HFFc6 (cell line): ENCODE measurements around the gene RAB40C. TPM values are rescaled to one million over a fixed set of nuclear protein-coding genes. Genes with fewer than 3 reads are reported as not detected.
A peak's percentile ranks its signal among the peaks of the same experiment; 100 is the strongest.

Experiments
- DNase-seq: peaks from one replicate; pipeline ENCODE4 v3.0.0-alpha.2; 2018
- H3K27ac Mint-ChIP-seq: 2 replicates; pipeline ENCODE4 v1.8.0; 2020; ENCODE audit warnings: mild to moderate bottlenecking, mixed read lengths
- H3K27me3 Mint-ChIP-seq: 2 replicates; pipeline ENCODE4 v1.8.0; 2021; ENCODE audit warnings: mild to moderate bottlenecking, moderate library complexity, mixed read lengths; ENCODE audit not compliant: insufficient read depth
- H3K36me3 Mint-ChIP-seq: 2 replicates; pipeline ENCODE4 v1.8.0; 2021; ENCODE audit warnings: low read depth, mixed read lengths
- H3K4me1 Mint-ChIP-seq: 2 replicates; pipeline ENCODE4 v1.8.0; 2020; ENCODE audit warnings: low read depth, mixed read lengths
- H3K4me3 Mint-ChIP-seq: 2 replicates; pipeline ENCODE4 v1.8.0; 2020; ENCODE audit warnings: mild to moderate bottlenecking, moderate library complexity, mixed read lengths
- H3K9me3 Mint-ChIP-seq: 2 replicates; pipeline ENCODE4 v1.8.0; 2020; ENCODE audit warnings: mild to moderate bottlenecking, mixed read lengths
- CTCF ChIP-seq: fragments of 200-600 bp; sonication (generic); IDR thresholded peaks from 2 replicates; pipeline ENCODE4 v1.5.0; 2021; ENCODE audit warnings: antibody characterized with exemption, mild to moderate bottlenecking
- total RNA-seq, 6 experiments: library from RNA; stranded (reverse); fragmentation: NEBNext Ultra II Directional; extraction: Animal tissue kit (Norgen Biotek cat#: 25700); gene quantifications; 2 replicates in 1 of 6; 3 replicates in 5 of 6; pipeline ENCODE4 v1.2.3, GENCODE V29; 2021

Gene RAB40C
- total RNA-seq, 6 experiments from 2014 or later: 11.3 to 14.8 (median 12.2) TPM

- Mint-ChIP-seq H3K4me1 (no peaks in the 10 kb centered on the region), H3K36me3 (no peaks in the 10 kb centered on the region), H3K27ac (no peak overlapping the region), H3K9me3 (0 out of 2 replicates have a peak, but pooled peaks cover 4% of the 10 kb centered on the region), H3K4me3 (no peak overlapping the region), H3K27me3 (peaks cover 8% of the 10 kb centered on the region)
- DNase-seq: no peak
- no peak for TF ChIP-seq CTCF
Measured at GRCh38 chr16:638836-639235, 49.0 kb downstream of the RAB40C start.

DNA sequence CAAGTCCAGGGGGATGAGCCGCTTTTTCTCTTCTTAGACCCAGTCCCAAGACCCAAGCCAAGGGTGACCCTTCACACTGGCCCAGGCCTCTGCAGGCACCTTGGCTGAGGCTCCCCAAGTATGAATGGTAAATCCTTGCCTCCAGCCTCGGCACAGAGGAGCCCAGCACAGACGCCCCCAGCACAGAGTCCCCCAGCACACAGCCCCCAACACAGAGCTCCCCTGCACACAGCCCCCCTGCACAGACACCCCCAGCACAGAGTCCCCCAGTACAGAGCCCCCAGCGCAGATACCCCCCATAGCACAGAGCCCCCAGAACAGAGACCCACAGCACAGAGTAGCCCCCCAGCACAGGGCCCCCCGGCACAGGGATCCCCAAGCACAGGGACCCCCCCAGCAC, 50.7 kb downstream of the RAB40C start:
- Mint-ChIP-seq H3K27ac (no peak overlapping the region; the same call in 1 of the 2 replicates), H3K9me3 (0 out of 2 replicates have a peak, but pooled peaks cover 4% of the 10 kb centered on the region), H3K27me3 (peaks cover 10% of the 10 kb centered on the region), H3K4me1 (no peaks in the 10 kb centered on the region), H3K36me3 (no peaks in the 10 kb centered on the region), H3K4me3 (peak overlapping the region; percentile 69)
- no peak for DNase-seq
- no peak for TF ChIP-seq CTCF

DNA sequence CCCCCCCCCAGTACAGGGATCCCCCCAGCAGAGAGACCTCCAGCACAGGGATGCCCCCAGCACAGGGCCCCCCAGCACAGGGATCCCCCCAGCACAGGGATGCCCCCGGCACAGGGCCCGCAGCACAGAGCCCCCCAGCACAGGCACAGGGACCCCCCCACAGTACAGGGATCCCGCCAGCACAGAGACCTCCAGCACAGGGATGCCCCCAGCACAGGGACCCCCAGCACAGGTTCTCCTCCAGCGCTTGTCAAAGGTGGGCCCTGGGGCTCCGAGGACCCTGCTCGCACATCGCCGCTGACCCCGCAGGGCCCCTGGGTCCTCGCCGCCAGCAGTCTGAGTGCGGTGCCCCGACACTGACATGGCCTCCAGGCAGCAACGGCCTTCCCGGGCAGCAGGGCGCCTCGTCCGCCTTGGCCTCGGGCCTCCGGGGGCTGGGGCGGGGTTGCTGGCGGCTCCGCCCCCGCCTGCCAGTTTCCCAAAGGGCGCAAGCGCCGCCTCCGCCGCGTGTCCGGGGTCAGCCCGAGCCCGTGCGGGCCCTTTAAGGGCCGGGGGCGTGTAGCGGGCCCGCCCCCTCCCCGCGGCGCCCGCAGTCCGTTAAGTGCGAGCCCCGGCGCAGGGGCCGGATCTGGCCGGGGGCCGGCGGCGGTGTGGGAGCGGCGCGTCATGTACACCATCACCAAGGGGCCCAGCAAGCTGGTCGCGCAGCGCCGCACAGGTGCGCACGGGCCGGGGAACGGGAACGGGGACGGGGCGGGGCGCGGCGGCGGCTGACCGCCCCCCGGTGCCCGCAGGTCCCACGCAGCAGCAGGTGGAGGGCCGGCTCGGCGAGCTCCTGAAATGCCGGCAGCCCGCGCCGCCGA, 51.7 kb downstream of the RAB40C start, which contains the start of gene MCRIP2:
Gene MCRIP2 (plus strand): TSS at position 503 of the 863 bp plus-strand sequence. CDS start 164 bp downstream, at position 667.
- no peak for TF ChIP-seq CTCF
- Mint-ChIP-seq H3K9me3 (0 out of 2 replicates have a peak, but pooled peaks cover 2% of the 10 kb centered on the region), H3K36me3 (no peaks in the 10 kb centered on the region), H3K4me3 (peak within 1 kb of the TSS; percentile 82), H3K4me1 (no peaks in the 10 kb centered on the region), H3K27me3 (peaks cover 7% of the 10 kb centered on the region), H3K27ac (peak within 1 kb of the TSS; percentile 38)
- peak; percentile 56 for DNase-seq

- Mint-ChIP-seq H3K27me3 (peaks cover 4% of the 10 kb centered on the region; the same call in 1 of the 2 replicates), H3K4me1 (no peaks in the 10 kb centered on the region), H3K36me3 (no peaks in the 10 kb centered on the region), H3K4me3 (peak overlapping the region; percentile 82), H3K9me3 (no peaks in the 10 kb centered on the region), H3K27ac (peak overlapping the region; percentile 38; the same call in 1 of the 2 replicates)
- DNase-seq: no peak
- no peak for TF ChIP-seq CTCF
Measured at GRCh38 chr16:642189-643049, 52.6 kb downstream of the RAB40C start.

GRCh38 chr16:643050-643368, 53.1 kb downstream of the RAB40C start:
- H3K27me3 Mint-ChIP-seq: peaks cover 4% of the 10 kb centered on the region; the same call in 1 of the 2 replicates
- no peak overlapping the region for H3K27ac Mint-ChIP-seq
- peak overlapping the region; percentile 82 for H3K4me3 Mint-ChIP-seq
- DNase-seq: no peak
- no peaks in the 10 kb centered on the region for H3K9me3 Mint-ChIP-seq
- TF ChIP-seq CTCF: no peak
- no peaks in the 10 kb centered on the region for H3K36me3 Mint-ChIP-seq
- H3K4me1 Mint-ChIP-seq: no peaks in the 10 kb centered on the region
